HepG2 (cell line): Measurements from ENCODE around the gene POLR3GL. TPM values are rescaled to one million over a fixed set of nuclear protein-coding genes. Genes with fewer than 3 reads are reported as not detected.

Experiments
- ARHGAP35 ChIP-seq: sonication (generic); formaldehyde crosslinking; IDR thresholded peaks from 2 replicates; pipeline ENCODE4 v1.9.0; 2022; ENCODE audit warnings: mild to moderate bottlenecking, inconsistent platforms, moderate library complexity, missing genetic modification reagents, borderline replicate concordance
- HDAC2 ChIP-seq: sonication (generic); formaldehyde crosslinking; IDR thresholded peaks from 2 replicates; pipeline ENCODE4 v1.4.0; 2020; ENCODE audit warnings: missing genetic modification reagents
- HIVEP1 ChIP-seq: sonication (generic); formaldehyde crosslinking; IDR thresholded peaks from 2 replicates; pipeline ENCODE4 v1.4.0; 2020; ENCODE audit warnings: mild to moderate bottlenecking, missing genetic modification reagents
- IRF2 ChIP-seq: IDR thresholded peaks from 2 replicates; pipeline ENCODE4 v1.6.1; 2018; ENCODE audit warnings: missing genetic modification reagents, missing compliant biosample characterization
- MAFG ChIP-seq: sonication (generic); formaldehyde crosslinking; IDR thresholded peaks from 2 replicates; pipeline ENCODE4 v1.5.1; 2020; ENCODE audit warnings: mild to moderate bottlenecking, missing genetic modification reagents
- MAX ChIP-seq: IDR thresholded peaks from 2 replicates; pipeline ENCODE4 v1.6.1; 2012; ENCODE audit warnings: inconsistent platforms
- MIXL1 ChIP-seq: IDR thresholded peaks from 2 replicates; pipeline ENCODE4 v1.6.1; 2016
- MYC ChIP-seq: sonication (generic); formaldehyde crosslinking; IDR thresholded peaks from 2 replicates; pipeline ENCODE4 v1.9.0; 2021; ENCODE audit warnings: missing genetic modification reagents, borderline replicate concordance
- NFAT5 ChIP-seq: sonication (generic); formaldehyde crosslinking; IDR thresholded peaks from 2 replicates; pipeline ENCODE4 v1.4.0; 2020; ENCODE audit warnings: missing genetic modification reagents
- POLR2AphosphoS5 ChIP-seq: IDR thresholded peaks from 2 replicates; pipeline ENCODE4 v1.6.1; 2012; ENCODE audit warnings: low read depth, low read length
- POLR2G ChIP-seq: fragments of 200-400 bp; formaldehyde crosslinking; IDR thresholded peaks from 2 replicates; pipeline ENCODE4 v1.6.1; 2018; ENCODE audit warnings: mild to moderate bottlenecking, low read depth, low read length, moderate library complexity
- PREB ChIP-seq: sonication (generic); formaldehyde crosslinking; IDR thresholded peaks from 2 replicates; pipeline ENCODE4 v1.4.0; 2020; ENCODE audit warnings: missing genetic modification reagents
- RFX5 ChIP-seq: IDR thresholded peaks from 2 replicates; pipeline ENCODE4 v1.6.1; 2011; ENCODE audit warnings: low read depth, low read length, improper control_type of control experiment
- SMC3 ChIP-seq: IDR thresholded peaks from 2 replicates; pipeline ENCODE4 v1.6.1; 2011; ENCODE audit warnings: low read length, improper control_type of control experiment
- SRSF9 ChIP-seq: fragments of 200-400 bp; formaldehyde crosslinking; IDR thresholded peaks from 2 replicates; pipeline ENCODE4 v1.6.1; 2018; ENCODE audit warnings: borderline replicate concordance, mild to moderate bottlenecking, low read depth, low read length; ENCODE audit not compliant: insufficient read depth, poor library complexity, severe bottlenecking
- TFE3 ChIP-seq: IDR thresholded peaks from 2 replicates; pipeline ENCODE4 v1.6.1; 2016
- TP53 ChIP-seq: sonication (generic); formaldehyde crosslinking; conservative IDR thresholded peaks from 2 replicates; pipeline ENCODE4 v1.4.0; 2020; ENCODE audit warnings: missing genetic modification reagents
- ZBTB1 ChIP-seq: sonication (generic); formaldehyde crosslinking; IDR thresholded peaks from 2 replicates; pipeline ENCODE4 v1.4.0; 2020; ENCODE audit warnings: missing genetic modification reagents, borderline replicate concordance
- ZNF576 ChIP-seq: sonication (generic); formaldehyde crosslinking; IDR thresholded peaks from 2 replicates; pipeline ENCODE4 v1.4.0; 2020; ENCODE audit warnings: mild to moderate bottlenecking, missing genetic modification reagents
- ZNF704 ChIP-seq: sonication (generic); formaldehyde crosslinking; IDR thresholded peaks from 2 replicates; pipeline ENCODE4 v1.8.1; 2023; ENCODE audit warnings: mild to moderate bottlenecking, inconsistent platforms, moderate library complexity, missing genetic modification reagents, borderline replicate concordance
- ZSCAN20 ChIP-seq: sonication (generic); formaldehyde crosslinking; IDR thresholded peaks from 2 replicates; pipeline ENCODE4 v1.4.0; 2020; ENCODE audit warnings: missing genetic modification reagents, mild to moderate bottlenecking, borderline replicate concordance
- polyA plus RNA-seq, 8 experiments: library from polyadenylated mRNA; depleted of rRNA in 3 of 8; stranded (reverse) in 7 of 8; unstranded in 1 of 8; fragments of >200 nt; fragmentation: Illumina TruSeq in 4 of 8; extraction: Trizol in 4 of 8; gene quantifications; 2 replicates each; pipeline versions ENCODE4 v1.2.1 to v1.2.3, GENCODE V29; 2011 to 2016; ENCODE audit warnings: low read depth in 4 of 8, missing spikeins in 1 of 8, mixed read lengths in 1 of 8; ENCODE audit not compliant: insufficient read depth in 1 of 8
- total RNA-seq, 5 experiments: library from RNA; depleted of rRNA; stranded (reverse); fragments of >200 nt; fragmentation: Illumina TruSeq; extraction: Trizol; gene quantifications; 2 replicates each; pipeline ENCODE4 v1.2.3, GENCODE V29; 2016; ENCODE audit warnings: low read depth in 1 of 5

POLR3GL gene
- total and polyA plus RNA-seq, 2 of the 13 experiments (the other 11 are each of a cell fraction or from before 2014, with no cell fraction given): 11.5 to 12.4 TPM

- no peak for TF ChIP-seq NFAT5 (CRISPR knock-in tag)
- no peak for TF ChIP-seq ZNF704 (CRISPR knock-in tag)
- TF ChIP-seq HIVEP1 (CRISPR knock-in tag): peak; percentile 58; the same call in 1 of the 2 replicates
- no peak for TF ChIP-seq ZBTB1
- no peak for TF ChIP-seq TP53 (CRISPR knock-in tag)
- TF ChIP-seq ZNF576: no peak
- TF ChIP-seq POLR2G: peak; percentile 70
- peak; percentile 58 for TF ChIP-seq POLR2AphosphoS5
- TF ChIP-seq TFE3 (CRISPR knock-in tag): no peak
- TF ChIP-seq RFX5: no peak
- TF ChIP-seq ARHGAP35: no peak; the same call in 1 of the 2 replicates
- no peak for TF ChIP-seq SRSF9
- TF ChIP-seq MIXL1 (CRISPR knock-in tag): no peak
- 0 out of 2 replicates have a peak, but pooled peaks have one; percentile 41 for TF ChIP-seq ZSCAN20
- no peak for TF ChIP-seq SMC3
- no peak for TF ChIP-seq PREB (CRISPR knock-in tag)
- TF ChIP-seq MAFG (CRISPR knock-in tag): no peak
- TF ChIP-seq MYC (CRISPR knock-in tag): peak; percentile 52; the same call in 1 of the 2 replicates
- peak; percentile 31; the same call in 1 of the 2 replicates for TF ChIP-seq HDAC2 (CRISPR knock-in tag)
- peak; percentile 37; the same call in 1 of the 2 replicates for TF ChIP-seq MAX
- TF ChIP-seq IRF2 (CRISPR knock-in tag): peak; percentile 47; the same call in 1 of the 2 replicates
Observed at GRCh38 chr1:145960468-145961108, 3.9 kb upstream of the POLR3GL start (continued).
